GM23338 (cell line): ENCODE results near the gene CNTNAP2. TPM values are rescaled to one million over a fixed set of nuclear protein-coding genes. Genes with fewer than 3 reads are reported as not detected.

Experiments used
- ATAC-seq: fragments of 200-7000 bp; cut with Tn5 transposase; 3 replicates; pipeline ENCODE4 v1.9.1; 2020
- DNase-seq: peaks from one replicate; pipeline ENCODE4 v3.0.0-alpha.2; 2015; ENCODE audit warnings: low spot score
- H2AFZ ChIP-seq: fragments of 200-600 bp; sonication (generic); 2 replicates; pipeline ENCODE4 v1.8.0; 2016; ENCODE audit warnings: antibody characterized with exemption, mild to moderate bottlenecking, moderate library complexity
- H3F3A ChIP-seq: fragments of 200-600 bp; sonication (generic); replicated peaks from 2 replicates; pipeline ENCODE4 v1.8.0; 2017; ENCODE audit warnings: antibody characterized with exemption, mixed run types, low read depth
- H3K27ac ChIP-seq: fragments of 200-600 bp; sonication (generic); 2 replicates; pipeline ENCODE4 v1.6.1; 2016; ENCODE audit warnings: low read depth
- H3K27me3 ChIP-seq: fragments of 200-600 bp; sonication (generic); 2 replicates; pipeline ENCODE4 v1.8.0; 2016; ENCODE audit warnings: mild to moderate bottlenecking, mixed run types, moderate library complexity; ENCODE audit not compliant: insufficient read depth
- H3K36me3 ChIP-seq: fragments of 200-600 bp; sonication (generic); 2 replicates; pipeline ENCODE4 v1.8.0; 2016; ENCODE audit warnings: mild to moderate bottlenecking; ENCODE audit not compliant: insufficient read depth
- H3K4me1 ChIP-seq: fragments of 200-600 bp; sonication (generic); 2 replicates; pipeline ENCODE4 v1.8.0; 2016; ENCODE audit warnings: mild to moderate bottlenecking, moderate library complexity; ENCODE audit not compliant: insufficient read depth
- H3K4me2 ChIP-seq: fragments of 200-600 bp; sonication (generic); 2 replicates; pipeline ENCODE4 v1.7.1; 2017; ENCODE audit warnings: mixed run types
- H3K4me3 ChIP-seq: fragments of 200-600 bp; sonication (generic); 2 replicates; pipeline ENCODE4 v1.6.1; 2016; ENCODE audit warnings: mixed run types
- H3K79me2 ChIP-seq: fragments of 200-600 bp; sonication (generic); replicated peaks from 2 replicates; pipeline ENCODE4 v1.8.0; 2017; ENCODE audit warnings: mild to moderate bottlenecking; ENCODE audit not compliant: insufficient read depth
- H3K9me2 ChIP-seq: fragments of 200-600 bp; sonication (generic); 2 replicates; pipeline ENCODE4 v1.8.0; 2017; ENCODE audit not compliant: insufficient read depth
- H4K20me1 ChIP-seq: fragments of 200-600 bp; sonication (generic); replicated peaks from 2 replicates; pipeline ENCODE4 v1.8.0; 2017; ENCODE audit warnings: mild to moderate bottlenecking; ENCODE audit not compliant: insufficient read depth
- H3K27ac Mint-ChIP-seq: 2 replicates; pipeline ENCODE4 v1.8.0; 2020; ENCODE audit warnings: inconsistent platforms, mild to moderate bottlenecking, moderate library complexity, mixed read lengths
- H3K27me3 Mint-ChIP-seq: 3 replicates; pipeline ENCODE4 v1.8.0; 2022; ENCODE audit warnings: low read depth, mild to moderate bottlenecking, moderate library complexity, mixed read lengths, inconsistent platforms; ENCODE audit not compliant: insufficient read depth, poor library complexity
- H3K36me3 Mint-ChIP-seq: 3 replicates; pipeline ENCODE4 v1.8.0; 2021; ENCODE audit warnings: low read depth, mild to moderate bottlenecking, inconsistent platforms, moderate library complexity, mixed read lengths
- H3K4me1 Mint-ChIP-seq: 3 replicates; pipeline ENCODE4 v1.8.0; 2020; ENCODE audit warnings: mild to moderate bottlenecking, inconsistent platforms, mixed read lengths
- H3K4me3 Mint-ChIP-seq: 3 replicates; pipeline ENCODE4 v1.8.0; 2021; ENCODE audit warnings: moderate library complexity, mild to moderate bottlenecking, inconsistent platforms, mixed read lengths
- H3K9me3 Mint-ChIP-seq: 3 replicates; pipeline ENCODE4 v1.8.0; 2020; ENCODE audit warnings: moderate library complexity, mild to moderate bottlenecking, inconsistent platforms, mixed read lengths
- CREB1 ChIP-seq: fragments of 250-450 bp; sonication (Bioruptor Pico); IDR thresholded peaks from 2 replicates; pipeline ENCODE4 v1.5.0; 2020; ENCODE audit warnings: low read depth, mild to moderate bottlenecking, moderate library complexity
- EZH2 ChIP-seq: fragments of 200-600 bp; sonication (generic); IDR thresholded peaks from one replicate; pipeline ENCODE4 v1.8.0; 2017; ENCODE audit warnings: antibody characterized with exemption, mild to moderate bottlenecking, low read depth; ENCODE audit not compliant: unreplicated experiment
- EZH2phosphoT487 ChIP-seq: fragments of 200-600 bp; sonication (generic); IDR thresholded peaks from one replicate; pipeline ENCODE4 v1.8.1; 2018; ENCODE audit warnings: antibody characterized with exemption; ENCODE audit not compliant: unreplicated experiment
- JUNB ChIP-seq: IDR thresholded peaks from one replicate; pipeline ENCODE4 v1.6.1; 2016; ENCODE audit warnings: antibody characterized with exemption; ENCODE audit not compliant: unreplicated experiment
- NANOG ChIP-seq: IDR thresholded peaks from 2 replicates; pipeline ENCODE4 v1.6.1; 2016; ENCODE audit warnings: antibody characterized with exemption, borderline replicate concordance
- ZNF331 ChIP-seq: fragments of 250-450 bp; sonication (Bioruptor Pico); IDR thresholded peaks from 2 replicates; pipeline ENCODE4 v1.5.0; 2020; ENCODE audit warnings: low read depth, mild to moderate bottlenecking, moderate library complexity
- polyA plus RNA-seq: library from polyadenylated mRNA; unstranded; fragments of >200 nt; fragmentation: Nextera tagmentation; extraction: Ambion mirVana; gene quantifications from 2 replicates; pipeline ENCODE4 v1.2.1, GENCODE V29; 2016
- total RNA-seq: library from RNA; depleted of rRNA; stranded (reverse); fragments of >200 nt; shearing (Covaris generic); gene quantifications from 2 replicates; pipeline ENCODE4 v1.2.3, GENCODE V29; 2014
- TF ChIP-seq, protein P1 (sequence below): IDR thresholded peaks from one replicate; pipeline ENCODE4 v1.6.1; 2018; ENCODE audit warnings: antibody characterized with exemption; ENCODE audit not compliant: unreplicated experiment
- TF ChIP-seq, protein P2 (sequence below), 2 experiments: fragments of 200-600 bp in 1 of 2; sonication (generic) in 1 of 2; conservative IDR thresholded peaks; 2 replicates each; pipeline versions ENCODE4 v1.5.1 to v1.6.1; 2016 to 2017; ENCODE audit warnings: antibody characterized with exemption in 2 of 2, low read depth in 2 of 2, mild to moderate bottlenecking in 2 of 2, moderate library complexity in 1 of 2
- TF ChIP-seq, protein P3 (sequence below): fragments of 250-450 bp; sonication (Bioruptor Pico); IDR thresholded peaks from 2 replicates; pipeline ENCODE4 v1.5.0; 2020; ENCODE audit warnings: mild to moderate bottlenecking, moderate library complexity

The CNTNAP2 gene
- total and polyA plus RNA-seq, 2 experiments from 2014 or later: 38.2 to 61.3 TPM

DNA sequence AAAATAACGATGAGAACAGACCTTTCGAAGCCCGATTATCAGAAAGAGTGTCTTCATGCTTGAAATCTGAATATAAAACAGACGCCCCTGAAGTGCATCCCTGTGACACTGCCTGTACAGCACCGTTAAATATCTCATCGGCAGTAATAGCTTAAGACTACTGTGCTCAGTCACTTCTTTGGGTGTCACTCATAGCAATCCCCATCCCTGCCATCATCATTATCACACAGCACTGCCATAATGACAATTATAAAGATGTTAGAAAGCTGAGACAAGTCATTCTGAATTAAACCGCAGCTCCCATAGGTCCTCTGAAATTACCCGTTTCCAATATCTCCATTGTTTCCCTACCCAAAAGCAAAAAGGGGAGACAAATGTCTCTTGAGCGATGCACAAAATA, 1906.2 kb downstream of the CNTNAP2 start:
- DNase-seq (no peak), ATAC-seq (no peak)
- no peaks in the 10 kb centered on the region for H3K9me2 ChIP-seq
- Mint-ChIP-seq H3K27ac (no peak overlapping the region), H3K4me1 (peaks cover 24% of the 10 kb centered on the region), H3K9me3 (peaks cover 36% of the 10 kb centered on the region), H3K4me3 (no peak overlapping the region), H3K36me3 (peaks cover 9% of the 10 kb centered on the region; the same call in 2 of the 3 replicates), H3K27me3 (peaks cover 5% of the 10 kb centered on the region)
- no peaks in the 10 kb centered on the region for H3K27me3 ChIP-seq
- H3K27ac ChIP-seq: no peak overlapping the region
- H3K79me2 ChIP-seq: no peaks in the 10 kb centered on the region
- no peaks in the 10 kb centered on the region for H3F3A ChIP-seq
- TF ChIP-seq ZNF331 (CRISPR knock-in tag): no peak
- TF ChIP-seq CREB1 (CRISPR knock-in tag): no peak
- TF ChIP-seq, protein P1, sequence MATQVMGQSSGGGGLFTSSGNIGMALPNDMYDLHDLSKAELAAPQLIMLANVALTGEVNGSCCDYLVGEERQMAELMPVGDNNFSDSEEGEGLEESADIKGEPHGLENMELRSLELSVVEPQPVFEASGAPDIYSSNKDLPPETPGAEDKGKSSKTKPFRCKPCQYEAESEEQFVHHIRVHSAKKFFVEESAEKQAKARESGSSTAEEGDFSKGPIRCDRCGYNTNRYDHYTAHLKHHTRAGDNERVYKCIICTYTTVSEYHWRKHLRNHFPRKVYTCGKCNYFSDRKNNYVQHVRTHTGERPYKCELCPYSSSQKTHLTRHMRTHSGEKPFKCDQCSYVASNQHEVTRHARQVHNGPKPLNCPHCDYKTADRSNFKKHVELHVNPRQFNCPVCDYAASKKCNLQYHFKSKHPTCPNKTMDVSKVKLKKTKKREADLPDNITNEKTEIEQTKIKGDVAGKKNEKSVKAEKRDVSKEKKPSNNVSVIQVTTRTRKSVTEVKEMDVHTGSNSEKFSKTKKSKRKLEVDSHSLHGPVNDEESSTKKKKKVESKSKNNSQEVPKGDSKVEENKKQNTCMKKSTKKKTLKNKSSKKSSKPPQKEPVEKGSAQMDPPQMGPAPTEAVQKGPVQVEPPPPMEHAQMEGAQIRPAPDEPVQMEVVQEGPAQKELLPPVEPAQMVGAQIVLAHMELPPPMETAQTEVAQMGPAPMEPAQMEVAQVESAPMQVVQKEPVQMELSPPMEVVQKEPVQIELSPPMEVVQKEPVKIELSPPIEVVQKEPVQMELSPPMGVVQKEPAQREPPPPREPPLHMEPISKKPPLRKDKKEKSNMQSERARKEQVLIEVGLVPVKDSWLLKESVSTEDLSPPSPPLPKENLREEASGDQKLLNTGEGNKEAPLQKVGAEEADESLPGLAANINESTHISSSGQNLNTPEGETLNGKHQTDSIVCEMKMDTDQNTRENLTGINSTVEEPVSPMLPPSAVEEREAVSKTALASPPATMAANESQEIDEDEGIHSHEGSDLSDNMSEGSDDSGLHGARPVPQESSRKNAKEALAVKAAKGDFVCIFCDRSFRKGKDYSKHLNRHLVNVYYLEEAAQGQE: no peak
- TF ChIP-seq, protein P2, sequence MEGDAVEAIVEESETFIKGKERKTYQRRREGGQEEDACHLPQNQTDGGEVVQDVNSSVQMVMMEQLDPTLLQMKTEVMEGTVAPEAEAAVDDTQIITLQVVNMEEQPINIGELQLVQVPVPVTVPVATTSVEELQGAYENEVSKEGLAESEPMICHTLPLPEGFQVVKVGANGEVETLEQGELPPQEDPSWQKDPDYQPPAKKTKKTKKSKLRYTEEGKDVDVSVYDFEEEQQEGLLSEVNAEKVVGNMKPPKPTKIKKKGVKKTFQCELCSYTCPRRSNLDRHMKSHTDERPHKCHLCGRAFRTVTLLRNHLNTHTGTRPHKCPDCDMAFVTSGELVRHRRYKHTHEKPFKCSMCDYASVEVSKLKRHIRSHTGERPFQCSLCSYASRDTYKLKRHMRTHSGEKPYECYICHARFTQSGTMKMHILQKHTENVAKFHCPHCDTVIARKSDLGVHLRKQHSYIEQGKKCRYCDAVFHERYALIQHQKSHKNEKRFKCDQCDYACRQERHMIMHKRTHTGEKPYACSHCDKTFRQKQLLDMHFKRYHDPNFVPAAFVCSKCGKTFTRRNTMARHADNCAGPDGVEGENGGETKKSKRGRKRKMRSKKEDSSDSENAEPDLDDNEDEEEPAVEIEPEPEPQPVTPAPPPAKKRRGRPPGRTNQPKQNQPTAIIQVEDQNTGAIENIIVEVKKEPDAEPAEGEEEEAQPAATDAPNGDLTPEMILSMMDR (conservative IDR thresholded peaks at IDR 0.05; ENCODE audit: low read depth in 2 of 2): no peak
- H4K20me1 ChIP-seq: no peaks in the 10 kb centered on the region
- H2AFZ ChIP-seq: no peak overlapping the region
- H3K4me2 ChIP-seq: no peak overlapping the region
- H3K4me3 ChIP-seq: no peak overlapping the region
- H3K4me1 ChIP-seq: no peaks in the 10 kb centered on the region; the same call in 1 of the 2 replicates
- no peaks in the 10 kb centered on the region for H3K36me3 ChIP-seq

DNA sequence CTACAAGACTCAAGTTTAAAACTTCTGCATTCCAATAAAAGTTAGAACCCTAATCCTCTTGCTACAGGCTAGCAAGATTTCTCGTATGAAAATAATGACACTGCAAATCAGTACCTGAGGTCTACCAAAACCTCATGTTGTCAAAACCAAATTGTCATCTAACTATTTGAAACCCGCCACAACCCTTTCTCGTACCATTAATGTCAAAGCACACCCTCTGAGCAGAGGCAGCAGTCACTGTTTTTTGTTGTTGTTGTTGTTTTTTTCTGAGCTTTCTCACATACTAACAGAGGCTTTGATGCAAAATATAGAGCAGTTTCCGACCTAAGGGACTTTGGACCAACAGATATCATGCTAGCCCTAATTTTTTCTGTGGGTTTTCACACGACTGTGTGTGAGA, 1910.1 kb downstream of the CNTNAP2 start:
- Histone ChIP-seq H2AFZ (no peak overlapping the region), H3F3A (no peaks in the 10 kb centered on the region), H3K4me2 (no peak overlapping the region), H3K79me2 (no peaks in the 10 kb centered on the region), H3K27ac (no peak overlapping the region), H4K20me1 (no peaks in the 10 kb centered on the region), H3K9me2 (no peaks in the 10 kb centered on the region), H3K4me3 (no peak overlapping the region), H3K4me1 (0 out of 2 replicates have a peak, but pooled peaks cover 4% of the 10 kb centered on the region), H3K27me3 (peaks cover 20% of the 10 kb centered on the region), H3K36me3 (no peaks in the 10 kb centered on the region)
- ATAC-seq (no peak), DNase-seq (no peak)
- Mint-ChIP-seq H3K36me3 (peaks cover 5% of the 10 kb centered on the region; the same call in 1 of the 3 replicates), H3K27ac (no peak overlapping the region), H3K9me3 (peaks cover 24% of the 10 kb centered on the region), H3K4me3 (no peak overlapping the region), H3K4me1 (peaks cover 17% of the 10 kb centered on the region), H3K27me3 (peaks cover 21% of the 10 kb centered on the region)
- TF ChIP-seq EZH2phosphoT487 (no peak), EZH2 (no peak), JUNB (no peak), NANOG (no peak)
- TF ChIP-seq, protein P3, sequence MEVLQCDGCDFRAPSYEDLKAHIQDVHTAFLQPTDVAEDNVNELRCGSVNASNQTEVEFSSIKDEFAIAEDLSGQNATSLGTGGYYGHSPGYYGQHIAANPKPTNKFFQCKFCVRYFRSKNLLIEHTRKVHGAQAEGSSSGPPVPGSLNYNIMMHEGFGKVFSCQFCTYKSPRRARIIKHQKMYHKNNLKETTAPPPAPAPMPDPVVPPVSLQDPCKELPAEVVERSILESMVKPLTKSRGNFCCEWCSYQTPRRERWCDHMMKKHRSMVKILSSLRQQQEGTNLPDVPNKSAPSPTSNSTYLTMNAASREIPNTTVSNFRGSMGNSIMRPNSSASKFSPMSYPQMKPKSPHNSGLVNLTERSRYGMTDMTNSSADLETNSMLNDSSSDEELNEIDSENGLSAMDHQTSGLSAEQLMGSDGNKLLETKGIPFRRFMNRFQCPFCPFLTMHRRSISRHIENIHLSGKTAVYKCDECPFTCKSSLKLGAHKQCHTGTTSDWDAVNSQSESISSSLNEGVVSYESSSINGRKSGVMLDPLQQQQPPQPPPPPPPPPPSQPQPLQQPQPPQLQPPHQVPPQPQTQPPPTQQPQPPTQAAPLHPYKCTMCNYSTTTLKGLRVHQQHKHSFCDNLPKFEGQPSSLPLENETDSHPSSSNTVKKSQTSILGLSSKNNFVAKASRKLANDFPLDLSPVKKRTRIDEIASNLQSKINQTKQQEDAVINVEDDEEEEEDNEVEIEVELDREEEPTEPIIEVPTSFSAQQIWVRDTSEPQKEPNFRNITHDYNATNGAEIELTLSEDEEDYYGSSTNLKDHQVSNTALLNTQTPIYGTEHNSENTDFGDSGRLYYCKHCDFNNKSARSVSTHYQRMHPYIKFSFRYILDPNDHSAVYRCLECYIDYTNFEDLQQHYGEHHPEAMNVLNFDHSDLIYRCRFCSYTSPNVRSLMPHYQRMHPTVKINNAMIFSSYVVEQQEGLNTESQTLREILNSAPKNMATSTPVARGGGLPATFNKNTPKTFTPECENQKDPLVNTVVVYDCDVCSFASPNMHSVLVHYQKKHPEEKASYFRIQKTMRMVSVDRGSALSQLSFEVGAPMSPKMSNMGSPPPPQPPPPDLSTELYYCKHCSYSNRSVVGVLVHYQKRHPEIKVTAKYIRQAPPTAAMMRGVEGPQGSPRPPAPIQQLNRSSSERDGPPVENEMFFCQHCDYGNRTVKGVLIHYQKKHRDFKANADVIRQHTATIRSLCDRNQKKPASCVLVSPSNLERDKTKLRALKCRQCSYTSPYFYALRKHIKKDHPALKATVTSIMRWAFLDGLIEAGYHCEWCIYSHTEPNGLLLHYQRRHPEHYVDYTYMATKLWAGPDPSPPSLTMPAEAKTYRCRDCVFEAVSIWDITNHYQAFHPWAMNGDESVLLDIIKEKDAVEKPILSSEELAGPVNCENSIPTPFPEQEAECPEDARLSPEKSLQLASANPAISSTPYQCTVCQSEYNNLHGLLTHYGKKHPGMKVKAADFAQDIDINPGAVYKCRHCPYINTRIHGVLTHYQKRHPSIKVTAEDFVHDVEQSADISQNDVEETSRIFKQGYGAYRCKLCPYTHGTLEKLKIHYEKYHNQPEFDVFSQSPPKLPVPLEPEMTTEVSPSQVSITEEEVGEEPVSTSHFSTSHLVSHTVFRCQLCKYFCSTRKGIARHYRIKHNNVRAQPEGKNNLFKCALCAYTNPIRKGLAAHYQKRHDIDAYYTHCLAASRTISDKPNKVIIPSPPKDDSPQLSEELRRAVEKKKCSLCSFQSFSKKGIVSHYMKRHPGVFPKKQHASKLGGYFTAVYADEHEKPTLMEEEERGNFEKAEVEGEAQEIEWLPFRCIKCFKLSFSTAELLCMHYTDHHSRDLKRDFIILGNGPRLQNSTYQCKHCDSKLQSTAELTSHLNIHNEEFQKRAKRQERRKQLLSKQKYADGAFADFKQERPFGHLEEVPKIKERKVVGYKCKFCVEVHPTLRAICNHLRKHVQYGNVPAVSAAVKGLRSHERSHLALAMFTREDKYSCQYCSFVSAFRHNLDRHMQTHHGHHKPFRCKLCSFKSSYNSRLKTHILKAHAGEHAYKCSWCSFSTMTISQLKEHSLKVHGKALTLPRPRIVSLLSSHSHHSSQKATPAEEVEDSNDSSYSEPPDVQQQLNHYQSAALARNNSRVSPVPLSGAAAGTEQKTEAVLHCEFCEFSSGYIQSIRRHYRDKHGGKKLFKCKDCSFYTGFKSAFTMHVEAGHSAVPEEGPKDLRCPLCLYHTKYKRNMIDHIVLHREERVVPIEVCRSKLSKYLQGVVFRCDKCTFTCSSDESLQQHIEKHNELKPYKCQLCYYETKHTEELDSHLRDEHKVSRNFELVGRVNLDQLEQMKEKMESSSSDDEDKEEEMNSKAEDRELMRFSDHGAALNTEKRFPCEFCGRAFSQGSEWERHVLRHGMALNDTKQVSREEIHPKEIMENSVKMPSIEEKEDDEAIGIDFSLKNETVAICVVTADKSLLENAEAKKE (CRISPR knock-in tag): no peak
